Smooth muscle cell (in vitro differentiated cells): ENCODE data around the gene GMDS. TPM values are rescaled to one million over a fixed set of nuclear protein-coding genes. Genes with fewer than 3 reads are reported as not detected.
A peak's percentile ranks its signal among the peaks of the same experiment; 100 is the strongest.

ENCODE experiments used
- DNase-seq: peaks from one replicate; lab custom pipeline; 2025; ENCODE audit not compliant: unreplicated experiment; lab: John Stamatoyannopoulos, UW
- H2AFZ ChIP-seq: fragments of 200-600 bp; sonication (generic); 2 replicates; pipeline ENCODE4 v1.6.0; 2016; ENCODE audit warnings: antibody characterized with exemption, low read depth, mild to moderate bottlenecking
- H3F3A ChIP-seq: fragments of 200-600 bp; sonication (generic); 2 replicates; pipeline ENCODE4 v1.6.0; 2017; ENCODE audit warnings: antibody characterized with exemption, low read depth
- H3K27ac ChIP-seq: fragments of 200-600 bp; sonication (generic); 2 replicates; pipeline ENCODE4 v1.5.1; 2016; ENCODE audit warnings: low read depth, mild to moderate bottlenecking
- H3K27me3 ChIP-seq: fragments of 200-600 bp; sonication (generic); 2 replicates; pipeline ENCODE4 v1.6.1; 2016; ENCODE audit warnings: low read depth, mild to moderate bottlenecking
- H3K36me3 ChIP-seq: fragments of 200-600 bp; sonication (generic); 2 replicates; pipeline ENCODE4 v1.5.1; 2016; ENCODE audit warnings: low read depth
- H3K4me1 ChIP-seq: fragments of 200-600 bp; sonication (generic); 2 replicates; pipeline ENCODE4 v1.5.1; 2016; ENCODE audit warnings: low read depth
- H3K4me2 ChIP-seq: fragments of 200-600 bp; sonication (generic); 2 replicates; pipeline ENCODE4 v1.6.0; 2016; ENCODE audit warnings: mild to moderate bottlenecking
- H3K4me3 ChIP-seq: fragments of 200-600 bp; sonication (generic); 2 replicates; pipeline ENCODE4 v1.5.1; 2016; ENCODE audit warnings: mild to moderate bottlenecking
- H3K79me2 ChIP-seq: fragments of 200-600 bp; sonication (generic); 2 replicates; pipeline ENCODE4 v1.6.0; 2016; ENCODE audit warnings: low read depth, mild to moderate bottlenecking
- H3K9ac ChIP-seq: fragments of 200-600 bp; sonication (generic); 2 replicates; pipeline ENCODE4 v1.6.0; 2016; ENCODE audit warnings: low read depth
- H3K9me3 ChIP-seq: fragments of 200-600 bp; sonication (generic); replicated peaks from 2 replicates; pipeline ENCODE4 v1.5.1; 2016; ENCODE audit warnings: low read depth
- H4K20me1 ChIP-seq: fragments of 200-600 bp; sonication (generic); 2 replicates; pipeline ENCODE4 v1.6.0; 2016; ENCODE audit warnings: low read depth
- WGBS: methylation state at CpG from one replicate; pipeline ENCODE4 v1.1.7; 2016; ENCODE audit warnings: low lambda C conversion rate; 5-methylcytosine and 5-hydroxymethylcytosine counted together
- polyA plus RNA-seq: library from polyadenylated mRNA; unstranded; fragments of >200 nt; fragmentation: Nextera tagmentation; extraction: Ambion mirVana; gene quantifications from 2 replicates; pipeline ENCODE4 v1.2.1, GENCODE V29; 2016
- total RNA-seq: library from RNA; depleted of rRNA; stranded (reverse); fragments of >200 nt; gene quantifications from 2 replicates; pipeline ENCODE4 v1.2.3, GENCODE V29; 2014
- TF ChIP-seq, protein P1 (sequence below): fragments of 200-600 bp; sonication (generic); IDR thresholded peaks from 2 replicates; pipeline ENCODE4 v1.5.1; 2017; ENCODE audit warnings: borderline replicate concordance, mild to moderate bottlenecking, antibody characterized with exemption; ENCODE audit not compliant: insufficient read depth, poor library complexity, severe bottlenecking

Gene GMDS
- total and polyA plus RNA-seq, 2 experiments from 2014 or later: 3.7 to 8.5 TPM

DNA sequence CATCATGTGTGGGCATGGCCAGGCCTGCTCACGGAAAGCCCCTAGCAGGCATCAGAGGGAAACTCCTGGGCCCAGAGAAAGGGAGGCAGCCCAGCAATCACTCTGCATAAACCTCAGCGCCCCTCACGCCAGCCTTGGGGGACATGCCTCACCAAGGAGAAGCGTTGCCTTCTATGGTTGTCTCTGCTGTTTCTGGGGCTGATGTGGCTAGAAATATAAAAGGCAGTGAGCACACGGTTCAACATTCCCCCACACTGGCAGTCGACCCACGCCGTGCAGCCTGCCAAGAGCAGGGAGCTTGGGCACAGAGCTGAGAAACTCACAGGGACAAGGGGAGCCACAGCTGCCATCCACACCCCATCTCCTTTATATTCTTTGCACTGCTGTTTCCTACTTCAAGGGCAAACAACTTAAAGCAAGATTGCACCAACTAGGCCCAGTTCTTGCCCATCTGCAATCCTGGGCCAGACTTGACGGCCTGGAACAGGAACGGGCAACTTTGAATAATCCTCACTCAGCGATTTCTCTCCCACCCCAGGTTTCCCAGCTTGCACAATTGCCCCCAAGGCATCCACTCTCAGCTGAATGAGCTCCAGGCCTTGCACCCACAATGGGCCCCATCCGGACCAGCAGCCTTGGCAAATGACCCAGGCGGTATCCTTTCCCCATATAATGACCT lies 671.2 kb downstream of the GMDS start:
- Histone ChIP-seq H3K27ac (no peak overlapping the region), H3K9ac (no peak overlapping the region), H3F3A (peaks cover 6% of the 10 kb centered on the region), H3K4me2 (peak overlapping the region; percentile 80), H3K79me2 (no peaks in the 10 kb centered on the region), H3K4me1 (peaks cover 11% of the 10 kb centered on the region), H3K9me3 (no peaks in the 10 kb centered on the region), H3K27me3 (no peaks in the 10 kb centered on the region), H3K36me3 (no peaks in the 10 kb centered on the region), H2AFZ (no peak overlapping the region), H3K4me3 (no peak overlapping the region), H4K20me1 (no peaks in the 10 kb centered on the region)
- TF ChIP-seq, protein P1, sequence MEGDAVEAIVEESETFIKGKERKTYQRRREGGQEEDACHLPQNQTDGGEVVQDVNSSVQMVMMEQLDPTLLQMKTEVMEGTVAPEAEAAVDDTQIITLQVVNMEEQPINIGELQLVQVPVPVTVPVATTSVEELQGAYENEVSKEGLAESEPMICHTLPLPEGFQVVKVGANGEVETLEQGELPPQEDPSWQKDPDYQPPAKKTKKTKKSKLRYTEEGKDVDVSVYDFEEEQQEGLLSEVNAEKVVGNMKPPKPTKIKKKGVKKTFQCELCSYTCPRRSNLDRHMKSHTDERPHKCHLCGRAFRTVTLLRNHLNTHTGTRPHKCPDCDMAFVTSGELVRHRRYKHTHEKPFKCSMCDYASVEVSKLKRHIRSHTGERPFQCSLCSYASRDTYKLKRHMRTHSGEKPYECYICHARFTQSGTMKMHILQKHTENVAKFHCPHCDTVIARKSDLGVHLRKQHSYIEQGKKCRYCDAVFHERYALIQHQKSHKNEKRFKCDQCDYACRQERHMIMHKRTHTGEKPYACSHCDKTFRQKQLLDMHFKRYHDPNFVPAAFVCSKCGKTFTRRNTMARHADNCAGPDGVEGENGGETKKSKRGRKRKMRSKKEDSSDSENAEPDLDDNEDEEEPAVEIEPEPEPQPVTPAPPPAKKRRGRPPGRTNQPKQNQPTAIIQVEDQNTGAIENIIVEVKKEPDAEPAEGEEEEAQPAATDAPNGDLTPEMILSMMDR: no peak
- WGBS: 79% methylated on average over 13 of the region's 13 CpGs
- DNase-seq: no peak
